ENCODE results near the gene FHOD3.

The FHOD3 gene

GRCh38 chr18:36436387-36436786 lies 138.9 kb downstream of the FHOD3 start:
- H3K27ac ChIP-seq (ENCODE audit: insufficient read depth, low read length, poor library complexity, severe bottlenecking) = no peak overlapping the region
- no peak overlapping the region for H3K4me3 ChIP-seq (ENCODE audit: insufficient read depth, low read depth, low read length, poor library complexity, severe bottlenecking)
- no peaks in the 10 kb centered on the region for H3K36me3 ChIP-seq (ENCODE audit: control insufficient read depth, insufficient read depth, low read length)
- no peaks in the 10 kb centered on the region for H3K27me3 ChIP-seq (replicated peaks; ENCODE audit: control insufficient read depth, insufficient read depth, low read length, poor library complexity, severe bottlenecking)
- no peaks in the 10 kb centered on the region for H3K4me1 ChIP-seq (ENCODE audit: control insufficient read depth, insufficient read depth, low read length, poor library complexity, severe bottlenecking)
- no peaks in the 10 kb centered on the region for H3K9me3 ChIP-seq (ENCODE audit: control insufficient read depth, low read length)
- no peak for DNase-seq

- no peaks in the 10 kb centered on the region for H3K9me3 ChIP-seq (ENCODE audit: control insufficient read depth, low read length)
- H3K27me3 ChIP-seq (replicated peaks; ENCODE audit: control insufficient read depth, insufficient read depth, low read length, poor library complexity, severe bottlenecking) = no peaks in the 10 kb centered on the region
- H3K4me3 ChIP-seq (ENCODE audit: insufficient read depth, low read depth, low read length, poor library complexity, severe bottlenecking) = no peak overlapping the region
- DNase-seq = no peak
- H3K36me3 ChIP-seq (ENCODE audit: control insufficient read depth, insufficient read depth, low read length) = no peaks in the 10 kb centered on the region
- no peak overlapping the region for H3K27ac ChIP-seq (ENCODE audit: insufficient read depth, low read length, poor library complexity, severe bottlenecking)
- H3K4me1 ChIP-seq (ENCODE audit: control insufficient read depth, insufficient read depth, low read length, poor library complexity, severe bottlenecking) = no peaks in the 10 kb centered on the region
These were observed 143.1 kb downstream of the FHOD3 start for GRCh38 chr18:36440614-36441013.

DNA sequence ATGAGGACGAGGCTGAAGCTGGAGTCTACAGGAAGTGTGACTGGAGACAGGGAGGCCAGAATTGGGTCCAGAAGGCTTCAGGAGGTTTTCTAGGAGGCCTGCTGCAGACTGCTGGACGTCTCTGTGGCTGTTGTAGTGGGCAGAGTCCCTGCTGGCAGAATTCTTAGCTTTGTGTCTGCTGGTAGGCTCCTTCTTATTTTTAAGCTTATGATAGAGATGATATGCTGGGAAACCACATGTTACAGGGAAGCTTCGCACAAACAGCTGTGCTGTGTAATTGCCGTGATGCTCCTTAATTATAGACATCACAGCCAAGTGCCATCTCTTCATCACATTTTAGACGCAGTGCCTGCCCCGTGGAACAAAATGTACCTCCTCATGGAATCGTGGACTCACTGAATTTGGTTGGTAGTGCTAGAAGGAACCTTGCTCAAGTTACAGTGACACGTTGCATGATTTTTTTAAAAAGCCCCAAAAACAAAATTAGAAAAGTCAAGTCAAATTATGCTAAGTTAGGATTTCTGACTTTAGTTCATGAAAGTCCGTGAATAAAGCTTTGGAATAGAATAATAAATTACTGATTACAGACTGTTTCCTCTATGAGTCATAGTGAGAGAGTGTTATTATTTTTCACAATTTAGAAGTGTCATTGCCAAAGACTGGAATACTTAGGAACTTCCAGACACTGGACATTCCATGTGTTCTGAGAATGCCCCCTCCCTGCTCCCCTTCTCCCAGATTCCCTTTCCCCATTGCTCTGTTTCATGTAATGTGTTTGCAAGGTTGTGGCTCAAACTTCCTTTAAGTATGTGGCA lies 144.1 kb downstream of the FHOD3 start:
- Histone ChIP-seq H3K27me3 (replicated peaks; ENCODE audit: control insufficient read depth, insufficient read depth, low read length, poor library complexity, severe bottlenecking) (no peaks in the 10 kb centered on the region), H3K27ac (ENCODE audit: insufficient read depth, low read length, poor library complexity, severe bottlenecking) (no peak overlapping the region), H3K4me3 (ENCODE audit: insufficient read depth, low read depth, low read length, poor library complexity, severe bottlenecking) (no peak overlapping the region), H3K9me3 (ENCODE audit: control insufficient read depth, low read length) (no peaks in the 10 kb centered on the region), H3K36me3 (ENCODE audit: control insufficient read depth, insufficient read depth, low read length) (no peaks in the 10 kb centered on the region), H3K4me1 (ENCODE audit: control insufficient read depth, insufficient read depth, low read length, poor library complexity, severe bottlenecking) (no peaks in the 10 kb centered on the region)
- no peak for DNase-seq

- DNase-seq = no peak
- Histone ChIP-seq H3K36me3 (ENCODE audit: control insufficient read depth, insufficient read depth, low read length) (no peaks in the 10 kb centered on the region), H3K9me3 (ENCODE audit: control insufficient read depth, low read length) (no peaks in the 10 kb centered on the region), H3K27ac (ENCODE audit: insufficient read depth, low read length, poor library complexity, severe bottlenecking) (no peak overlapping the region), H3K27me3 (replicated peaks; ENCODE audit: control insufficient read depth, insufficient read depth, low read length, poor library complexity, severe bottlenecking) (no peaks in the 10 kb centered on the region), H3K4me1 (ENCODE audit: control insufficient read depth, insufficient read depth, low read length, poor library complexity, severe bottlenecking) (no peaks in the 10 kb centered on the region), H3K4me3 (ENCODE audit: insufficient read depth, low read depth, low read length, poor library complexity, severe bottlenecking) (no peak overlapping the region)
These were observed 145.2 kb downstream of the FHOD3 start for GRCh38 chr18:36442717-36443116.

GRCh38 chr18:36446059-36446458 lies 148.5 kb downstream of the FHOD3 start:
- no peak overlapping the region for H3K27ac ChIP-seq (ENCODE audit: insufficient read depth, low read length, poor library complexity, severe bottlenecking)

GRCh38 chr18:36448384-36449290 lies 151.1 kb downstream of the FHOD3 start:
- DNase-seq = no peak

More at GRCh38 chr18:36446059-36446458, 148.5 kb downstream of the FHOD3 start:
- H3K4me1 ChIP-seq (ENCODE audit: control insufficient read depth, insufficient read depth, low read length, poor library complexity, severe bottlenecking) = no peaks in the 10 kb centered on the region
- H3K27me3 ChIP-seq (replicated peaks; ENCODE audit: control insufficient read depth, insufficient read depth, low read length, poor library complexity, severe bottlenecking) = no peaks in the 10 kb centered on the region
- no peaks in the 10 kb centered on the region for H3K9me3 ChIP-seq (ENCODE audit: control insufficient read depth, low read length)
- H3K4me3 ChIP-seq (ENCODE audit: insufficient read depth, low read depth, low read length, poor library complexity, severe bottlenecking) = no peak overlapping the region
- DNase-seq = no peak
- H3K36me3 ChIP-seq (ENCODE audit: control insufficient read depth, insufficient read depth, low read length) = no peaks in the 10 kb centered on the region

GRCh38 chr18:36449451-36449850 lies 151.9 kb downstream of the FHOD3 start:
- no peak for DNase-seq
- H3K4me1 ChIP-seq (ENCODE audit: control insufficient read depth, insufficient read depth, low read length, poor library complexity, severe bottlenecking) = no peaks in the 10 kb centered on the region
- no peak overlapping the region for H3K4me3 ChIP-seq (ENCODE audit: insufficient read depth, low read depth, low read length, poor library complexity, severe bottlenecking)

More at GRCh38 chr18:36448384-36449290, 151.1 kb downstream of the FHOD3 start:
- Histone ChIP-seq H3K4me1 (ENCODE audit: control insufficient read depth, insufficient read depth, low read length, poor library complexity, severe bottlenecking) (no peaks in the 10 kb centered on the region), H3K27me3 (replicated peaks; ENCODE audit: control insufficient read depth, insufficient read depth, low read length, poor library complexity, severe bottlenecking) (no peaks in the 10 kb centered on the region), H3K36me3 (ENCODE audit: control insufficient read depth, insufficient read depth, low read length) (no peaks in the 10 kb centered on the region), H3K9me3 (ENCODE audit: control insufficient read depth, low read length) (no peaks in the 10 kb centered on the region), H3K4me3 (ENCODE audit: insufficient read depth, low read depth, low read length, poor library complexity, severe bottlenecking) (no peak overlapping the region), H3K27ac (ENCODE audit: insufficient read depth, low read length, poor library complexity, severe bottlenecking) (no peak overlapping the region)

GRCh38 chr18:36450264-36450663 lies 152.8 kb downstream of the FHOD3 start:
- Histone ChIP-seq H3K27me3 (replicated peaks; ENCODE audit: control insufficient read depth, insufficient read depth, low read length, poor library complexity, severe bottlenecking) (no peaks in the 10 kb centered on the region), H3K9me3 (ENCODE audit: control insufficient read depth, low read length) (no peaks in the 10 kb centered on the region), H3K36me3 (ENCODE audit: control insufficient read depth, insufficient read depth, low read length) (no peaks in the 10 kb centered on the region), H3K4me1 (ENCODE audit: control insufficient read depth, insufficient read depth, low read length, poor library complexity, severe bottlenecking) (no peaks in the 10 kb centered on the region), H3K27ac (ENCODE audit: insufficient read depth, low read length, poor library complexity, severe bottlenecking) (no peak overlapping the region), H3K4me3 (ENCODE audit: insufficient read depth, low read depth, low read length, poor library complexity, severe bottlenecking) (no peak overlapping the region)
- DNase-seq = no peak

More at GRCh38 chr18:36449451-36449850, 151.9 kb downstream of the FHOD3 start:
- Histone ChIP-seq H3K27ac (ENCODE audit: insufficient read depth, low read length, poor library complexity, severe bottlenecking) (no peak overlapping the region), H3K36me3 (ENCODE audit: control insufficient read depth, insufficient read depth, low read length) (no peaks in the 10 kb centered on the region), H3K9me3 (ENCODE audit: control insufficient read depth, low read length) (no peaks in the 10 kb centered on the region), H3K27me3 (replicated peaks; ENCODE audit: control insufficient read depth, insufficient read depth, low read length, poor library complexity, severe bottlenecking) (no peaks in the 10 kb centered on the region)

DNA sequence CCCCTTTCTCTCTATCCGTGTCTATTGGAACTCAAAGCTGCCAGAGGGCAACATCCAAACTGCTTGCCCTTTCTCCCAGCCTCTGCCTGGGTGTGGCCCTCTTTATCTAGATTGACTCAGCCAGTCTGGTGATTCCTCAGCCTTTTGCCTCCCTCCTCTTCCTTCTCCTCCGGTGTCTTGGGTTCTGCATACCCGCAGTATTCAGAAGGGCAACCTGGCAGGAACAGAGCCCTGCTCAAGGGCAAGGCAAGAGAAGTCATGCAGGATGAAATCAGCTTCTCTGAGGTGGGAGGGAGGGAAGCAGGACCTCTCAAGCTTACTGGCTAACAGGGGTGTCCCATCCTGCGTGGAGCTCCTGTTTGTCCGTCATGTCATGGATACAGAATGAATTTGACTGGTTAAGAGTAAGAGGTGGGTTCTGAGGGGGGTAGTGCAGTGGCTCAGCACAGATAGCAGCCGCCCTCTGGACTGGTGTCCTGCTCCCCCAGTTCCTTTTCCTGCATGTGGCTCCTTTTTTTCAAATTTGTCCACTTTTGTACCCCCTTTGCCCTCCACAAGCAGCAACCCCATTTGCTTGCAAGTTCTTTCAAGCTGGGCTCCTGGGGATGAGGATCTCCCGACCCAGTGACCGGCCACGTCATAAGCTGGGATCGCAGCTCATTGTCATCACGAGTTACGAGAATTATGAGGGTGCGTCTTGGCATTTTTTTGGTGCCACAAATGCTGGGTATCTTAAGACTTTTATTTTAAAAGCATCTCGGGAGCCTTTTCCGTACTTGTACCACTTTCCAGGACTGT lies 154.1 kb downstream of the FHOD3 start:
- H3K4me3 ChIP-seq (ENCODE audit: insufficient read depth, low read depth, low read length, poor library complexity, severe bottlenecking) = no peak overlapping the region

More for the DNA sequence above, 154.1 kb downstream of the FHOD3 start:
- Histone ChIP-seq H3K9me3 (ENCODE audit: control insufficient read depth, low read length) (no peaks in the 10 kb centered on the region), H3K36me3 (ENCODE audit: control insufficient read depth, insufficient read depth, low read length) (no peaks in the 10 kb centered on the region), H3K4me1 (ENCODE audit: control insufficient read depth, insufficient read depth, low read length, poor library complexity, severe bottlenecking) (no peaks in the 10 kb centered on the region), H3K27me3 (replicated peaks; ENCODE audit: control insufficient read depth, insufficient read depth, low read length, poor library complexity, severe bottlenecking) (no peaks in the 10 kb centered on the region), H3K27ac (ENCODE audit: insufficient read depth, low read length, poor library complexity, severe bottlenecking) (no peak overlapping the region)
- no peak for DNase-seq
